Fibroblast of lung (primary cell): Measurements from ENCODE around the gene TBC1D14.

ENCODE experiments used
- CTCF ChIP-seq, 2 donors: IDR thresholded peaks in 1 of 2; conservative IDR thresholded peaks in 1 of 2; 1 replicate in 1 of 2; 2 replicates in 1 of 2; pipeline ENCODE4 v1.5.1; 2011 to 2012; ENCODE audit warnings: low read length in 2 of 2, control low read depth in 1 of 2, inconsistent platforms in 1 of 2, low read depth in 1 of 2, mild to moderate bottlenecking in 1 of 2
- EZH2 ChIP-seq: IDR thresholded peaks from 2 replicates; pipeline ENCODE4 v1.5.1; 2012; ENCODE audit warnings: low read length, control low read depth, mild to moderate bottlenecking; ENCODE audit errors: missing control alignments

- TF ChIP-seq CTCF (conservative IDR thresholded peaks at IDR 0.05 in 1 of 2, IDR thresholded peaks at IDR 0.05 in 1 of 2; ENCODE audit: low read depth in 1 of 2, low read length in 2 of 2): no peak
- TF ChIP-seq EZH2: no peak
These were observed 141.0 kb downstream of the TBC1D14 start for GRCh38 chr4:7050481-7051143.
